IMR-90 (cell line): Measurements from ENCODE around the gene PTPRO. TPM values are rescaled to one million over a fixed set of nuclear protein-coding genes. Genes with fewer than 3 reads are reported as not detected.

Experiments
- ATAC-seq: fragments of 200-7000 bp; cut with Tn5 transposase; 2 replicates; pipeline ENCODE4 v1.9.1; 2020; ENCODE audit warnings: low read depth, mild to moderate bottlenecking, moderate library complexity
- BruUV-seq: library from RNA; stranded (reverse); fragments of 400-500 nt; replicated peaks from 2 replicates; lab custom pipeline; 2021; lab: Mats Ljungman, UMichigan
- CTCF ChIA-PET: fragments of 300-600 bp; formaldehyde crosslinking; extraction: SDS; loops from one replicate; lab custom pipeline; 2021; ENCODE audit warnings: antibody characterized with exemption; lab: Yijun Ruan, JAX
- POLR2A ChIA-PET: fragments of 300-600 bp; sonication (Branson Sonifier 250); formaldehyde crosslinking; loops from one replicate; lab custom pipeline; 2022; ENCODE audit warnings: antibody characterized with exemption; ENCODE audit not compliant: unreplicated experiment; lab: Charles Lee
- DNase-seq: peaks from one replicate; pipeline ENCODE4 v3.0.0; 2013
- H2AFZ ChIP-seq: replicated peaks from 2 replicates; pipeline ENCODE3; 2013; ENCODE audit warnings: low read length, mild to moderate bottlenecking; ENCODE audit not compliant: poor library complexity
- H2AK5ac ChIP-seq: 2 replicates; pipeline ENCODE4 v1.6.1; 2013; ENCODE audit warnings: low read depth, low read length, inconsistent platforms
- H2AK9ac ChIP-seq: replicated peaks from 2 replicates; pipeline ENCODE3; 2013; ENCODE audit warnings: mild to moderate bottlenecking, low read depth, low read length, moderate library complexity; ENCODE audit not compliant: poor library complexity
- H2BK120ac ChIP-seq: 2 replicates; pipeline ENCODE4 v1.6.1; 2013; ENCODE audit warnings: low read depth, low read length, inconsistent platforms
- H2BK15ac ChIP-seq: 3 replicates; pipeline ENCODE4 v1.6.1; 2013; ENCODE audit warnings: low read depth, low read length, inconsistent platforms
- H2BK20ac ChIP-seq: 2 replicates; pipeline ENCODE4 v1.6.1; 2013; ENCODE audit warnings: low read depth, mild to moderate bottlenecking, inconsistent platforms, low read length, moderate library complexity
- H2BK5ac ChIP-seq: 2 replicates; pipeline ENCODE4 v1.6.1; 2013; ENCODE audit warnings: mild to moderate bottlenecking, low read depth, low read length, inconsistent platforms; ENCODE audit not compliant: poor library complexity, severe bottlenecking
- H3K14ac ChIP-seq: replicated peaks from 2 replicates; pipeline ENCODE4 v1.6.1; 2013; ENCODE audit warnings: low read depth, low read length, inconsistent platforms
- H3K18ac ChIP-seq: 2 replicates; pipeline ENCODE4 v1.6.1; 2013; ENCODE audit warnings: low read depth, low read length, control low read depth
- H3K23ac ChIP-seq: 2 replicates; pipeline ENCODE4 v1.6.1; 2013; ENCODE audit warnings: low read depth, low read length, inconsistent platforms
- H3K27ac ChIP-seq: 2 replicates; pipeline ENCODE4 v1.5.1; 2013; ENCODE audit warnings: mild to moderate bottlenecking, control low read depth, low read length; ENCODE audit not compliant: insufficient read depth
- H3K27me3 ChIP-seq: 2 replicates; pipeline ENCODE4 v1.6.1; 2013; ENCODE audit warnings: low read length; ENCODE audit not compliant: control insufficient read depth, insufficient read depth
- H3K36me3 ChIP-seq: 2 replicates; pipeline ENCODE4 v1.6.1; 2013; ENCODE audit warnings: low read length, mixed read lengths; ENCODE audit not compliant: control insufficient read depth, insufficient read depth
- H3K4ac ChIP-seq: 2 replicates; pipeline ENCODE4 v1.6.1; 2013; ENCODE audit warnings: low read depth, low read length, inconsistent platforms
- H3K4me1 ChIP-seq: 2 replicates; pipeline ENCODE4 v1.6.1; 2013; ENCODE audit warnings: low read length, mixed read lengths; ENCODE audit not compliant: control insufficient read depth, insufficient read depth
- H3K4me2 ChIP-seq: 2 replicates; pipeline ENCODE4 v1.6.1; 2013; ENCODE audit warnings: low read depth, mild to moderate bottlenecking, control low read depth, low read length, moderate library complexity
- H3K4me3 ChIP-seq: 2 replicates; pipeline ENCODE4 v1.5.1; 2013; ENCODE audit warnings: low read depth, mild to moderate bottlenecking, control low read depth, low read length, moderate library complexity; ENCODE audit not compliant: insufficient read depth
- H3K56ac ChIP-seq: 2 replicates; pipeline ENCODE4 v1.6.1; 2013; ENCODE audit warnings: low read length, inconsistent platforms; ENCODE audit not compliant: insufficient read depth; ENCODE audit errors: extremely low read depth
- H3K79me1 ChIP-seq, 2 experiments: 2 replicates each; pipeline ENCODE4 v1.6.1; 2013; ENCODE audit warnings: low read length in 2 of 2, inconsistent platforms in 1 of 2, low read depth in 1 of 2
- H3K9ac ChIP-seq: 2 replicates; pipeline ENCODE4 v1.6.1; 2013; ENCODE audit warnings: low read depth, low read length, control low read depth
- H3K9me1 ChIP-seq: 2 replicates; pipeline ENCODE4 v1.6.1; 2013; ENCODE audit warnings: low read length, inconsistent platforms; ENCODE audit not compliant: insufficient read depth
- H3K9me3 ChIP-seq: 2 replicates; pipeline ENCODE4 v1.6.1; 2013; ENCODE audit warnings: low read length; ENCODE audit not compliant: control insufficient read depth, insufficient read depth
- H4K20me1 ChIP-seq: 2 replicates; pipeline ENCODE4 v1.6.1; 2013; ENCODE audit warnings: low read length, inconsistent platforms; ENCODE audit not compliant: insufficient read depth
- H4K5ac ChIP-seq: 2 replicates; pipeline ENCODE4 v1.6.1; 2013; ENCODE audit warnings: mild to moderate bottlenecking, low read depth, low read length, control low read depth
- H4K8ac ChIP-seq, 2 experiments: 2 replicates each; pipeline ENCODE4 v1.6.1; 2013; ENCODE audit warnings: low read depth in 2 of 2, low read length in 2 of 2, control low read depth in 1 of 2, inconsistent platforms in 1 of 2
- H4K91ac ChIP-seq: 2 replicates; pipeline ENCODE4 v1.6.1; 2013; ENCODE audit warnings: low read depth, low read length, inconsistent platforms; ENCODE audit not compliant: insufficient read depth
- CTCF ChIP-seq: conservative IDR thresholded peaks from 2 replicates; pipeline ENCODE4 v1.5.1; 2012; ENCODE audit warnings: mild to moderate bottlenecking, low read depth, low read length, improper control_type of control experiment
- MAZ ChIP-seq: IDR thresholded peaks from 2 replicates; pipeline ENCODE4 v1.6.1; 2012; ENCODE audit warnings: low read depth, mild to moderate bottlenecking, low read length, improper control_type of control experiment, moderate library complexity, borderline replicate concordance
- NFE2L2 ChIP-seq: fragments of 150-350 bp; IDR thresholded peaks from 2 replicates; pipeline ENCODE4 v1.6.1; 2016; ENCODE audit warnings: low read depth, mild to moderate bottlenecking, low read length
- POLR2A ChIP-seq: IDR thresholded peaks from 2 replicates; pipeline ENCODE4 v1.6.1; 2012; ENCODE audit warnings: mild to moderate bottlenecking, low read depth, low read length
- SMC3 ChIP-seq: fragments of 150-350 bp; IDR thresholded peaks from 2 replicates; pipeline ENCODE4 v1.6.1; 2016; ENCODE audit warnings: low read depth, mild to moderate bottlenecking, antibody characterized with exemption, low read length, moderate library complexity
- USF2 ChIP-seq: fragments of 150-350 bp; IDR thresholded peaks from 2 replicates; pipeline ENCODE4 v1.6.1; 2017; ENCODE audit warnings: mild to moderate bottlenecking, antibody characterized with exemption, low read length, low read depth
- WGBS, 2 experiments: methylation state at CpG; one replicate each; pipeline versions ENCODE4 v1.1.5 to v1.1.7; 2013; ENCODE audit warnings: missing lambda C conversion rate in 2 of 2; ENCODE audit not compliant: insufficient read length in 1 of 2; ENCODE audit errors: extremely low coverage in 2 of 2; 5-methylcytosine and 5-hydroxymethylcytosine counted together
- dilution Hi-C: fragments of 300-500 bp; cut with HindIII; formaldehyde crosslinking; loops from one replicate; pipeline ENCODE4 v1.14.3; 2018; ENCODE audit warnings: low sequenced_read_pairs; ENCODE audit not compliant: unreplicated experiment
- in situ Hi-C: fragments of 300-500 bp; cut with MboI; formaldehyde crosslinking; loops from 3 replicates; pipeline ENCODE4 v1.14.3; 2019; ENCODE audit warnings: low sequenced_read_pairs, inconsistent platforms, mixed read lengths
- intact Hi-C: fragments of 100-400 bp; cut with micrococcal nuclease; formaldehyde crosslinking; loops from 2 replicates; pipeline ENCODE4 v1.10.0; 2022
- polyA plus RNA-seq, 3 experiments: library from polyadenylated mRNA; depleted of rRNA; stranded (reverse); fragments of >200 nt; gene quantifications; 2 replicates each; pipeline ENCODE4 v1.2.3, GENCODE V29; 2012; ENCODE audit warnings: low replicate concordance in 1 of 3
- total RNA-seq: library from RNA; depleted of rRNA; stranded (reverse); fragments of >200 nt; gene quantifications from 2 replicates; pipeline ENCODE4 v1.2.3, GENCODE V29; 2012

The PTPRO gene
- total and polyA plus RNA-seq, 2 of the 4 experiments (the other 2 are of a cell fraction), result 0.03 to 0.18 TPM

GRCh38 chr12:15495746-15496145, 173.4 kb downstream of the PTPRO start:
- dilution Hi-C loops (no loop called here), intact Hi-C loops (no loop called here), in situ Hi-C loops (no loop called here)
- H2AK9ac ChIP-seq, result no peak overlapping the region
- H2BK20ac ChIP-seq, result no peak overlapping the region
- no peak for DNase-seq
- H2BK15ac ChIP-seq, result no peak overlapping the region
- H3K4ac ChIP-seq, result no peak overlapping the region
- no peak overlapping the region for H3K18ac ChIP-seq
- no peak overlapping the region for H2BK5ac ChIP-seq
- no peaks in the 10 kb centered on the region for H3K9me3 ChIP-seq
- no peaks in the 10 kb centered on the region for H3K9me1 ChIP-seq
- H3K79me1 ChIP-seq, result no peaks in the 10 kb centered on the region
- TF ChIP-seq NFE2L2 (no peak), SMC3 (no peak), USF2 (no peak), MAZ (no peak), CTCF (no peak), POLR2A (no peak)
- H3K27me3 ChIP-seq, result peaks cover 5% of the 10 kb centered on the region
- H4K8ac ChIP-seq, result no peak overlapping the region
- H4K5ac ChIP-seq, result no peak overlapping the region
- no peak overlapping the region for H4K91ac ChIP-seq
- no peak overlapping the region for H2AFZ ChIP-seq
- H3K56ac ChIP-seq, result no peak overlapping the region
- no CpG with 5 or more reads among the region's 1 CpG for WGBS, 2 experiments
- H3K4me1 ChIP-seq, result no peaks in the 10 kb centered on the region
- H3K4me3 ChIP-seq, result no peak overlapping the region
- H3K4me2 ChIP-seq, result no peak overlapping the region
- no peak overlapping the region for H3K27ac ChIP-seq
- H2BK120ac ChIP-seq, result no peak overlapping the region
- no peak overlapping the region for H3K14ac ChIP-seq
- H4K20me1 ChIP-seq, result no peaks in the 10 kb centered on the region
- H3K23ac ChIP-seq, result no peak overlapping the region
- no peak for ATAC-seq
- ChIA-PET CTCF (no interaction called here), POLR2A (interaction anchor here (0.6 kb wide), 1 partner anchor 78 kb away, joined by 3 read pairs; no protein-coding TSS in a partner anchor)
- H3K9ac ChIP-seq, result no peak overlapping the region
- H3K36me3 ChIP-seq, result no peaks in the 10 kb centered on the region
- no peak overlapping the region for H2AK5ac ChIP-seq
- no TSS peak for BruUV-seq
